Activated naive CD8-positive, alpha-beta T cell treated with anti-CD3 and anti-CD28 coated beads, Interleukin-2, amount 50 U/mL, for 16 hours (primary cell): ENCODE data around the gene POFUT2.
"Not testable (repeated sequence)": the region's sequence is repeated elsewhere in the genome, so short reads cannot be mapped to it uniquely, and the experiment has no call there.

Experiments
- DNase-seq: peaks from one replicate; pipeline ENCODE4 v3.0.0-alpha.2; 2020; ENCODE audit warnings: low read depth, low spot score

Gene POFUT2

DNA sequence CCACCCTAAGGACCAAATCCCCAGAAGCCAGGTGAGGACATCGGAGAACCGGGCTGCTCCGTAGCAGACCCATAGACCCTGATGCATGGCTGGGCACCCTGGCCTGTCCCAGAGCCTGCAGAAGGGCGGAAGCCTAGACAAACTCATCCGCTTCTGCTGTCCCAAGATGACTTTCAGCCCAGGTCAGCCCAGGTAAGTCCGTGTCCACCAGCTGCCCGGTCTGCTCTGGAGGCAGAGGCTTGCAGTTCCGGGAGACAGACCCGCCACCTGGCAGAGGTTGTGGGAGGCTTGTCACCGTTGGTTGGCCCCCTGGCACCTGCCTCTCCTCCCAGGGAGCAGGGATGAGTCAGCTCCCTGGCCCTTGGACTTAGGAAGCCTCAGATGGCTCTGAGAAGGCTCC, 22.8 kb upstream of the POFUT2 start:
- DNase-seq = no peak

DNA sequence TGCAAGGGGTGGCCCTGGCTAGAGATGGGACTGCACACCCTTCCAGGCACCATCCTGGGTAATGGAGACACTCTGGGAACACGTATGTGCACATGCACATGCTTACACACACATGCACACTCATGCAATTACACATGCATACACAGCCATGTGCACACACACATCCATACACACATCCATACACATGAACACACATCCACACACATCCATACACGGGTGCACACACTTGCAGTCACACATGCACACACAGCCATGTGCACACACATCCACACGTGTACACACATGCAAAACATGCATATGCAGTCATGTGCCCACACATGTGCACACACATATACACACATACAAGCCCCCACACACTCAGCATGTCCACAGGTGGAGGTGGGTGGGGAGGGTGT, 22.3 kb upstream of the POFUT2 start:
- no peak for DNase-seq

DNA sequence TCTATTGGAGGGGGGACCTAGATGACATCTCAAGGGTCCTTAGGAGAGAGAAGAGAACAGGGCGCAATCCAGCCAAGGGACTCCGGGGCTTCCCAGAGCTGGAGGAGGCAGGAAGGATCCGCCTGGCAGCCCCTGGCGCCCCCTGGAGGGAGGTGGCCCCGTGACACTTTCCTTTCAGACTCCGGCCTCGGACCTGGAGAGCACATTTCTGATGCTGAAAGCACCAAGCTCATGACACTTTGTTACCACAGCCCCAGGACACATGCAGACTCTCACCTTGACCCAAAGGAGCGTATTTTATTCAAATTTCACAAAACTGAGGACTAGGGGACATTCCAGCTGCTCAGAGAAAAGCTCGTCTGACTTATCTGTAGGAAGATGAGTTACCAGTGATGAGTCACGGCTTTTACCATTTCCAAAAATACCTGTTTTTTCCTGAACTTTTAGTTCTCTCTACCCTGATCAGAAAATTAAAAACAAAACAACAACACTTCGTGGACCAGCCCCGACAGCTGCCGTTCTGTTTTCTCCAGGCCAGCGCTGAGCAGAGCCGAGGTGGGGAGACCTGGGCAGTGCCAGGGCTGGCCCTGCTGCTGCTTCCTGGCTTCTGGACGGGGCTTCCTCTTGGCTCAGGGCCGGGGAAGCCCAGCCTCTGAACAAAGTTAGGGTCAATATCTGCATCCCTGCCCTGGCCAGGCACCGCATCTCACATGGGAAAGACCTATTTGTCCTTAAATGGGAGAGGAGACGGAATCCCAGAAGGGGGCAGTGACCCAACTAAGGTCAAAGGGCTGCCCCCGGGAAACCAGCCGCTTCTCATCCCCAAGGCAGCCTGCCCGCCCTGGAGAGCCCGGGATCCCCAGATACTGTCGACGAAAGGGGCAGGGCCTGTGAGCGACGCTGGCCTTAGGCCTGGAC, 21.6 kb upstream of the POFUT2 start:
- no peak for DNase-seq

- no peak for DNase-seq
Observed at GRCh38 chr21:45308194-45309068, 20.7 kb upstream of the POFUT2 start.

- DNase-seq = not testable (repeated sequence)
Observed at GRCh38 chr21:45307597-45308158, 20.0 kb upstream of the POFUT2 start.

- DNase-seq = no peak
Observed at GRCh38 chr21:45306832-45307571, 19.3 kb upstream of the POFUT2 start.

DNA sequence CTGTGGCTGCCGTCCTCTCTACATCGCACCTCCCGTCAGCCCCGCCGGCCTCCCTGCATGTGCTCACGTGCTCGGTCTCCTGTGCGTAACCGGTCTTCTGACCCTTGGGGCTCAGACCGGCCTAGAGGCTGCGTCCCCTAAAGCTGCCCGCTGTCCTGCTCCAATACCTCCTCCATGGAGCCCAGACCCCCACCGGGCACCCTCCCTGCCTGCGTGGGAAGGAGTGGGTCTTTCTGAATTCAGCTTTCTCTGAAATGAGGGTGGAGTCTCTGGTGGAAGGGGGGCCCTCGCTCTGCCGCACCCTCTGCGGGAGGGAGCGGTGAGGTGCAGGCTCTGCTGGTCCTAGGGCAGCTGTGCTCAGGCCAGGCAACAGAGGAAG, 18.7 kb upstream of the POFUT2 start:
- DNase-seq = no peak

DNA sequence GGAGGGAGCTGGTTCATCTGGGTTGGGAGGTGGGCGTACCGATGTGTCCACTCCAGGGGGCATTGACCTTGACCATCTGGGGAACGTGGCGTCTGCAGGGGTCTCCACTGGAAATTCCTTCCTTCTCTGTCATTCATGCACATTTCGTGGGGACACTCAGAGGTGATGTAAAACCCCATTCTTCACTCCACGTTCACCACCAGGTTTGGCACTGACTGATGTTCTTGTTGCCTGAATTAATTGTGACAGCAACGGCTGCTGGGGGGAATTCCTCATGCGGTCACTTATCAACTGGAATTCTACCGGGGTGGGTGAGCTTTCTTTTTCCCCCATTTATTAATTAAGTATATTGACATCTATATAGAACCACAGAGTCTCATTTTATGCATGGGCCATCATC, 18.1 kb upstream of the POFUT2 start:
- no peak for DNase-seq

DNA sequence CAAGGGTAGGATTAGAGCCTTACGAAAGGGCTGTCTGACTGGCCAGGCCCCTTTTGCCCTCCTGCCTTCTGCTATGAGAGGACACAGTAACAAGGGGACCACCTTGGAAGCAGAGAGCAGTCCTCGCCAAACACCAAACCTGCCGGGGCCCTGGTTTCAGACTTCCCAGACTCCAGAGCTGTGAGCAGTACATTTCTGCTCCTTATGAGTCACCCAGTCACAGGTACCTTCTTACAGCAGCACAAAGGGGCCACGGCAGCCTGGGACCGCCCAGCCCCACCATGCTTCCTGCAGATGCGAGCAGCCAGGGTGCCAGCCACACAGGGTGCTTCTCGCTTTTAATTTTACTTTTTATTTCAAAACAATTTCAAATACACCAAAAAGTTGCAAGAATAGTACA, 17.2 kb upstream of the POFUT2 start:
- no peak for DNase-seq

DNA sequence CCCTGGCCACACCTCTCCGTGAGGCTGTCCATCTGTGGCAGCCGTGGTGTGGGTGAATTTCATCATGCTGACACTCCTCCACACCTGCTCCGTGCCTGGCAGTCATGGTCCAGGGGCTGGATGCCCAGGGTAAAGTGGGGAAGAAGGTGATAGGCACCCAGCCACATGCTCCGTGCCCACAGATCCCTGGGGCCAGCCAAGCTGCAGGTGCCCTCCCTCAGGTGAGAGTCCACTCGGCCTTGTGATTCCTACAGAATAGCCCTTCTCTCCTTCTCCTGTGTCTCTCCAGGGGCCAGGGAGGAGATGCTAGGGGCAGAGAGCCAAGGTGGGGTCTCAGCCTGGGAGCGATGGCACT, 16.8 kb upstream of the POFUT2 start:
- no peak for DNase-seq

GRCh38 chr21:45303751-45304475, 16.2 kb upstream of the POFUT2 start:
- no peak for DNase-seq

DNA sequence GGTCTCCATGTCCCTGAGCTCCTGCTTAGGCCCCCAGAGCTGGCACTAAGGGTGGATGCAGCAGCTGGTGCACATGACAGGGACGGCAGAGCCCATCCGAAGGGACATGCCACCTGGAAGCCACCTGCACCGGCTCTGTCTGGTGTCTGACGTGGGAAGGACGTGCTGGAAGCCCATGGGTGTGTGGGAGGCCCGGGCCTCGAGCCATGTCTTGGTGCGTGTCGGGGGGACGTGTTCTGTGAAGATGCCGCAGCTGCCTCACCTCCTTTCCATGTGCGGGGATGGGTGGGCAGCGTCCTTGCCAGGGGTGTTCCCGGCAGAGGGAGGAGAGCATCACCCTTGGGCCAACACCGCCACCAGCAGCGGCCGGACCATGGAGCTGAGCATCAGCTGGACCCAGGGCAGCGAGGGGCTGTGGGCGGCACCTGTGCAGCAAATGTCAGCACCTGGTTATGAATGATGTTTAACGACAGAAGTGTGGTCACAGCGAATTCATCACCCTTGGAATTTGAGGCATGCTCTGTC, 15.5 kb upstream of the POFUT2 start:
- DNase-seq = no peak

DNA sequence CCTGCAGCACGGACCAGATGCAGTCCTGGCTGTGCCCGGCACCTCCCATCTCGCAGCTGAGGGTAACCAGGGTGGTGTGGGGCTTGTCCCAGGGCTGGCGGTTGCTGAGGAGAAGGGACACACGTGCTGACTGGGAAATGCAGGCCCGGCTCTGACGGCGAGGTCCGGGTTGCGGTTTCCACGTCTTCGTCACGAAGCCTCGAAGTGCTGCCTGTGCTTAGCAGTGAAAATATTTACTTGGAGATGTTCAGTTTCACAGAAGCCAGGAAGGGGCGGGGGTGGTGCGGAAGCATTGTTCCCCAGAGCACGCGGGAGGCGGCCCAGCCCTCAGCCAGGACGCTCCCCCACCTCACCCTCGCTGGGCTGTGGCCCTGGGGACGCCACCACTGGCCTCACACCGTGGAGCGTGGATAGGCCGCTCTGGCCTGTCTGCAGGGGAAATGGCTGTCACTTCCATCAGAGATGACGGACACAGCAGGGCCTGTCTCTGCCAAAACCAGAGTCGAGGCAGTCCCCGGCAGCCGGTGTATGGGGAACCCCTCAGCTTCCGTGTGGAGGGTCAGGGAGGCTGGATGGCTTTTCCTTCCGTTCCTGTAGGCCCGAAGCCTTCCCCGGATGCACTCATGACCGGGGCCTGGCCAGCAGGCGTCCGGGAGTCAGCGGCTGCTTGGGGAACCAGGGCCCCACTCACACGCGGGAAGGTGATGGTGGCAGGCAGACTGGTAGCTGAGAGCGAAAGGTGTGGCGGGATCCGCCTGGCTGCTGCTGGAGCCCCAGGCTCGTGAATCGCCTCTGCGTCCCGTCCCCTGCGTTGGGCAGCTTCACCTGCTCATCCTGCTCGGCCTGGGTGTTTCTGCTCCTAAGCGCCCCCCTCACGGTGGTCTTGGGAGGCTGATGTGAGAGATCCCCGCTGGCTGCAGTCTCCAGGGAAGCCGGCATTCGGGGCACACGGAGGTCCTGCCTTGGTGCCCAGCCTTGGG, 14.7 kb upstream of the POFUT2 start:
- no peak for DNase-seq

GRCh38 chr21:45301521-45302081, 13.9 kb upstream of the POFUT2 start:
- no peak for DNase-seq

DNA sequence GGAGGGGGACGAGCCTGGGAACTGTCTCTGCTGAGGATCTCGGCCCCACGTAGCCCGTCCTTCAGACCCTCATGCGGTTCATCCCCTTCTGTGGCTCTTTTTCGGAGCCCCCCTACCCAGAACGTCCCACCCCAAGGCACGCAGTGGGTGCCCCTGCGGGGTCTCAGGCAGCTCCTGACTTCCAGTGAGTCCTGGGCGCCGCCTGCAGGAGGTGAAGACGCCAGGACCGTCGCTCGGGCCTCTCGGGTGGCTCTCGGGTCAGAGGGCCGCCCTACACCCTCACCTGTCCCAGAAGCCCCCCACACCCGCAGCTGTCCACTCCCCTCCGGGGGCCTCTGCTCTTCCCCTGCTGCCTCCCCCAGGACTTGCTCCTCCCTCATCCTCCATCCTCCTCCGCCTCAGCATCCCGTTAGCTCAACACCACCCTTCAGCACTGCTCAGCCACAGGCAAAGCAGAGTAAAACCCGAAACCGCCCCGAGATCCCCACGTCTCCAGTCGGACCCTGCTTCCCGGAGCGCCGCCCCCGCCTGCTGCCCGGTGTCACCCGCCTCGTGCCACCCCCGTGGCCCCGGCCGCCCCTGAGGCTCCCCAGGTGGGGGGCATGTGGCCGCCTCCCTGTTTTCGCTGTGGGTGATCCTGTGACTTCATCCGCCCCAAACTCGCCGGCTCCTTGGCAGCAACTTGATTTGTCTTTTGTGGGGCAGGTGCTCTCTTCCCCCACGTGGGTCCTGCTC, 13.3 kb upstream of the POFUT2 start:
- DNase-seq = no peak

GRCh38 chr21:45299864-45300785, 12.4 kb upstream of the POFUT2 start:
- no peak for DNase-seq

DNA sequence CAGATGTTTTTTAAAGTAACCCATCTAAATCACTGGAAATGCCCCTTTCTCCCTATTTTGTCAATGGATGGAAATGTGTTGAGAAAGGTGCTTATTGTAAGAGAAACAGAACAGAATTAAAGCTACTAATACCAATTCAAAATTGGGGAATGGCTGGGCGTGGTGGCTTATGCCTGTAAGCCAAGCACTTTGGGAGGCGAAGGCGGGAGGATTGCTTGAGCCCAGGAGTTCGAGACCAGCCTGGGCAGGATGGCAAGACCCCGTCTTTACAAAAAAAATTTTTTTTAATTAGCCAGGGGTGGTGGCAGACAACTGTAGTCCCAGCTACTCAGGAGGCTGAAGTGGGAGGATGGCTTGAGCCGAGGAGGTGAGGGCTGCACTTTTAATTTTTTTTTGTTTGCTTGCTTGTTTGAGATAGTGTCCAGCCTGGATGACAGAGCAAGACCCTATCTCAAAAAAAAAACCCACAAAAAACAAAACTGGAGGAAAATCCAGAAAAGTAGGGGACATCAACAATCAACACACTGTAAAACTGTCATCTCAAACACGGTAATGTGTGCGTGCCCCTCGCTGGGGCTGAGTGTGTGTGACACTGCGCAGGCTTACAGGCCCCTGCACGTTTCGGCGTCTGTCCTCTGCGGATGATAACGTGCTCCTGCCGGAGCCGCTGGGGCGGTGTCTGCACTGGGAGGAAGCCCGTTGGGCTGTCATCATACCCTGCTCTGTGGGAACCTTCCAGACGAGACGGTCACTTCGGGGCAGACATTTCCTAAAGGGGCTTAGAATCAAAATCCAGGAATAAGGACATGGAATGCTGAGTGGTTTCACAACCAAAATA, 11.6 kb upstream of the POFUT2 start:
- DNase-seq = no peak
